GM21390 (cell line): ENCODE results near the gene SIL1.
"Not testable (repeated sequence)": the region's sequence is repeated elsewhere in the genome, so short reads cannot be mapped to it uniquely, and the experiment has no call there.

ENCODE experiments used
- ATAC-seq: cut with Tn5 transposase; IDR thresholded peaks from one replicate; pipeline ENCODE4 v1.9.1; 2021; ENCODE audit not compliant: unreplicated experiment

The SIL1 gene

GRCh38 chr5:138927979-138928378 is 270.2 kb downstream of the SIL1 start:
- ATAC-seq, result no peak

DNA sequence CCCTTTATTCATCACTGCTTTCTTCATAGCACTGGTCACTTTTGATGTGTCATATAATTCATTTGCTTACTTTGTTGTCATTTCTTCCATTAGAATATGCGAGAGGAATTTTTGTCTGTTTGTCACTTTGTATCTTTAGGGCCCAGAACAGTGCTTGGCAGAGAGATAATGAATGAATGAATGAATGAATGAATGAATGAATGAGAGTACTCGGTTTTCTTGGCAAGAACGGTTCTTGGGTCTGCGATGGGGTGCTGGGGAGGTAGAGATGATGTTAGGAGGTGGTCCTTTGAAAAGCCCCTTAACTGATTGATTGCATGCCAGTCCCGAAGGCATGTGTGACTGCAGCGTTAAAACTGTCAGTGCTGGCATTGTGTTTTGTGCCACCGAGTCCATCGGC is 270.6 kb downstream of the SIL1 start:
- ATAC-seq, result no peak

GRCh38 chr5:138926688-138927448 is 271.3 kb downstream of the SIL1 start:
- ATAC-seq, result no peak

DNA sequence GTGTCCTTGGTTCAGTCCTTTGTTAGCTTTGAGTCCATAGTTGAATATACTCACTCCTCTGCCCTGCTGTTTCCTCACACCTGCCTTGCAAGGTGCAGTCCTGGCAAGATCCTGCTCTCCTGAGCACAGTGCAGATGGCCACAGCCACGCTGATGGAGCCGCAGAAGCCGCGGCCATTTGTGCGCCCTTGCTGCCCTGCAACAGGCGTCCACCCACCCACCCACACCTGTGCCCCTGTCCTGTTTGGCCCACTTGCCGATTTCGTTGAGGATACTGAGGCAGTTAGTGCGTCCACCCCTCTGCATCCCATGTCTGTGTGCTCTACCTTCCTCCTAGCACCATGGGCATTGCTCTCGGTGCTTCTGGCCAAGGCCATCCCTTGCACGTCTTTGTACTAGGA is 271.9 kb downstream of the SIL1 start:
- ATAC-seq, result no peak

- ATAC-seq, result no peak
These were observed 273.0 kb downstream of the SIL1 start for GRCh38 chr5:138925090-138925635.

DNA sequence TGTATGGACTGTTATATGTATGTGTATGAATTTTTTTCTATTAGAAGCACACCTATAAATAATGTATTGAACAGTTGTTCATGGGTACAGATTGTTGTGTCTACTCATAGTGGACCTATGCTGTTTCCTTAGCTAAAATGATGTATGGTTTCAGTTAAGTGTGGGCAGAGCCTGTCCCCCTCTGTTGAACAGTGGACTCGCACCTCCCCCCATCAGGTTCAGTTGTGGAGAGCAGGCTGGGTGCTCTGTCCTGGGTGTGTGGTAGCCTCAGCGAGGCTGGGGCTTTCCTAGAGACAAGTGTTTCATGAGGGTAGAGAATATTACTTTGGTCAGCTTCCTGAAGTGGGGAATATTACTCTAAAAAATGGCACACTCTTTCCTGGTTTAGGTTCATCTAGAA is 275.7 kb downstream of the SIL1 start:
- no peak for ATAC-seq

DNA sequence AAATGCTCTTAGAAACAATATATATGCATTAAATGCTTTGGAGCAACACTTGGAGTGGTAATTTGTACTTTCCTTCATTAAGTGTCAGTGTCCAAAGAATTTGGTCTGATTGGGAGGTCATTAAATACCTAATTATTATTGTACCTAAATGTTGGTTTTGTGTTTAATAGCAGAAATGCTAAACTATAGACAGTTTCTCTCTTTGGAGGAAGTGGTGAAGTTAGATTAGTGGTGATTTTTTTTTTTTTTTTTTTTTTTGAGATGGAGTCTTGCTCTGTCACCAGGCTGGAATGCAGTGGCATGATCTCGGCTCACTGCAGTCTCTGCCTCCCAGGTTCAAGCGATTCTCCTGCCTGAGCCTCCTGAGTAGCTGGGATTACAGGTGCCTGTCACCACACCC is 276.8 kb downstream of the SIL1 start:
- not testable (repeated sequence) for ATAC-seq

DNA sequence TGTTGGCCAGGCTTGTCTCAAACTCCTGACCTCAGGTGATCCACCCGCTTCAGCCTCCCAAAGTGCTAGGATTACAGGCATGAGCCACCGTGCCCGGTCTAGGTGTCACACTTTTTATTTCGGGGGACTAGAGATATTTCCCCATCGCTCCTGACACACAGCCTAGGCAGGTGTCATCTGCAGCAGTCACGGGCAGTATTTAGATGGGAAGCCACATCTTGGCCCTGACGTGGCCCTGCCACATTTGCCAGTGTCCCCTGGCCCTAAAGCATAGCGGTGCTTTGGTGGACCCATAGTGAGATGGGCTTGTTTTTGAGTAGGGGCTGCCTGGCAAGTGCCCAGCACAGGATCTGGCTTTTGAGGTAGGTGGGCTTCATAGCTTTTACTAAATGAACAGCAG is 278.0 kb downstream of the SIL1 start:
- no peak for ATAC-seq

DNA sequence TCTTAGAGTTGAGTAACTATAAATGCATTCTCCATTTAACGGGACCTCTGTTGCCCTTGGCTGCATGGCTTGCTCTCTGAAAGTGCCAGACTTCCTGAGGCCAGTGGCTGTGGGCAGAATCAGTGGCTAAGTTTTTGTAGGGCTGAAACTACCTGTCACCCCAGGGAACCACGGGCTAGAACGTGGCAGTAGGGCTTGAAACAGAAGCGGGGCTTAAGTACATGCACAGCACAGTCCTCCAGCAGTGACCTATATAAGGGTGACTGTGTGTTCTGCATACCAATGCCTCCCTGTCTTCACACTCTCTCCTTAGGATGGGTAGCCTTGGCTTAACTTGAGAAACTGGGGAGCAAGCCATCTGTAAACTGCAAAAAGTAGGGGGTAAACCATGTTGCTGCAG is 279.5 kb downstream of the SIL1 start:
- no peak for ATAC-seq

DNA sequence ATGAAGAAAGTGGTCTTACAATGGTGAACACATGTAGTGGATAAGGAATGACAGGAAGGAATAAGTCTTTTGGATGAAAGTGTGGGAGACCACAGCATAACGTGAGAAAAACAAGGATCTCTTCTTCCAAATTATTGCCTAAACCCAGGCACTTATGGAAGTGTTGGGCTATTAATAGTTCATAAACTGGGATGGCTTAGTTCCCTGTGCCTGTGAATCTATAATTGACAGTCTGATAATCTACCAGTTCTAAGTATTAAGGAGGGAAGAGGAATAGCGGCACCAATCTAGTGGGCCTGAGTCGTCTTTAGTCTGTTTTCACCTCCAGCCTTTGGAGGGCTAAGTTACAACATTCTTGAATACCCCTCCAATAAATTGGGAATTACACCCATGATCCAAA is 283.8 kb downstream of the SIL1 start:
- ATAC-seq, result no peak

DNA sequence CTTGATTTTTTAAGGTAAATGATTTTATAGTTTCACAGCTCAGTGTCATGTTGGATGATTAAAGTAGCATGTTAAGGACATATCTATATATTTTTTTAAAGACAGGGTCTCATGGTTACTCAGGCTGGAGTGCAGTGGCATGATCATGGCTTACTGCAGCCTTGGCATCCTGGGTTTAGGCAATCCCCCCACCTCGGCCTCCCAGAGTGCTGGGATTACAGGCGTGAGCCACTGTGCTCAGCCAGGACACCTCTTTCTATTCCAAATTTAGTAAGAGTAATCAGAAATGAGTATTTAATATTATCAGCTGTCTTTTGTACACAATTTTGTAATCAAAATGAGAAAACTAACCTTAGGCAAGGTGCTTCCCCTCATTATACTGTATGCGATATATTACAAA is 284.4 kb downstream of the SIL1 start:
- ATAC-seq, result no peak

GRCh38 chr5:138912093-138912492 is 286.1 kb downstream of the SIL1 start:
- ATAC-seq, result no peak

- no peak for ATAC-seq
These were observed 286.7 kb downstream of the SIL1 start for GRCh38 chr5:138911441-138911840.

- ATAC-seq, result no peak
These were observed 287.5 kb downstream of the SIL1 start for GRCh38 chr5:138910546-138911185.

DNA sequence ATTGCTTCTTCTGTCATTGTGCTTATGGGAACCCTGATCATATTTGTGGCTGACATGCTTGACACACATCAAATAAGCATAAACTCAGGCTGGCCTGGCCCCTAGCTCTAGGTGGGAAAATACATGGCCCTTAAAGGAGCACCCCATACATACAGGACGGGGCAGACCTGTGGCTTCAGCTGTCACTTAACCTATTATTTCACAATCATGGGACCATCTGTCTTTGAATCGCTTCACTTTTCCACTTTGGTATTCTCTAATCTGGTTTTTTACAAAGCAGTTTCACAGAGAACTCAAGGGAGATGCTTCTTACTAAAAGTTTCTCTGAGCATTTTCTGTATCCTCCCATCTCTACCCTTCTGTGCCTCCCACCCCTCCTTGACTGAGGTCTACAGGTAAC is 288.4 kb downstream of the SIL1 start:
- ATAC-seq, result no peak

- ATAC-seq, result no peak
These were observed 292.6 kb downstream of the SIL1 start for GRCh38 chr5:138905541-138905940.

DNA sequence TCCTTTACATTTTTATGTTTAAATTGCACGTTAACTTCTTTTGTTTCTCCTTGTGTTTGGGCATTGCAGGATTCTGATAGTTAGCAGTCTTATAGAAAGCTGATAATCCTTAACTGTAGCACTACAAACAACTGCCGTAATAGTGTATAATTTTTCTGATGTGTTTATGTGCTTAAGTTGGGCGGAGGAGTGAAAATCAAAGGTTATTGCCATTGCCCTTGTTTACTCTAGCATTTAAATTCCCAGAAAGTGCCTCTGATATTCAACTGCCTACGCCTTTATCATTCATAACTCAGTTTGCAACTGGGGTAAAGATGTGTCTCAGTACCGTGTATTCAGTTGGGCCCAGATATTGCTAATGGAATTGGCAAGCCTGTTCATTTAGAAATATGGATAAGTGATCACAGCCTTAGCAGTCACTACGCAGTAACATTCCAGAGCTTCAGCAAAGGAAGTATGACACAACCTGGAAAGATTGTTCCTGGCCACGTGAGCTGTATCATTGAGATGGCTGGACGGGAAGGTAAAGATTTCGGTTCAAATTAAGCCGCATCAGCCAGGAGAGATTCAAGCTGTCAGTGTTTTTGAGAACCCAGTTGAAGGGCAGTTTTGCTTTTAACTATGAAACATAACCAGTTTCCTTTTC is 294.9 kb downstream of the SIL1 start:
- ATAC-seq, result no peak

- no peak for ATAC-seq
These were observed 296.5 kb downstream of the SIL1 start for GRCh38 chr5:138901716-138902115.

- ATAC-seq, result no peak
These were observed 297.7 kb downstream of the SIL1 start for GRCh38 chr5:138900281-138900965.

DNA sequence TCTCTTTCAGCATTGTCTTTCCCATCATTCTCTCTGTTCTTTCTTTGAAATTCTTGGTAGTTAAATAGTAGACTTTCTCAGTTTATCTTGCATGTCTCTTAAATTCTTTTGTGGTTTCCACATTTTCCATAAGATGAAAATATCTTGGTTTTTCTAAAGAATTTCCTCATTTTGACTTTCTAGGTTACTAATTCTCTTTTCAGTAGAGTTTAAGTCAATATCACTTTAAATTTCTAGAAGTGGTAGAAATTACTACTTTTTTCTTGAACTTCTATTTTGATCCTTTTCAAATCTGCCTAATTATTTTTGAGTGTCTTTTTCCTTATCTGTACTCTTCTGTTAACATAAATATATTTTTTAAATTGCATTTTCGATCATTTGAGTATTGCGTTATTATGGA is 299.4 kb downstream of the SIL1 start:
- no peak for ATAC-seq

- ATAC-seq, result no peak
These were observed 299.9 kb downstream of the SIL1 start for GRCh38 chr5:138898299-138898698.
